MM.1S (cell line): ENCODE results near the gene SUV39H2.

Experiments used
- CTCF ChIP-seq: fragments of 300-600 bp; sonication (generic); IDR thresholded peaks from 2 replicates; pipeline ENCODE4 v1.5.1; 2016; ENCODE audit warnings: antibody characterized with exemption, low read length, mixed read lengths
- EZH2 ChIP-seq: fragments of 300-600 bp; sonication (generic); optimal IDR thresholded peaks from 2 replicates; pipeline ENCODE3; 2017; ENCODE audit warnings: low read depth, mild to moderate bottlenecking, antibody characterized with exemption, low read length, mixed read lengths
- EZH2phosphoT487 ChIP-seq: fragments of 300-600 bp; sonication (generic); IDR thresholded peaks from 2 replicates; pipeline ENCODE4 v1.6.1; 2018; ENCODE audit warnings: antibody characterized with exemption, low read length

DNA sequence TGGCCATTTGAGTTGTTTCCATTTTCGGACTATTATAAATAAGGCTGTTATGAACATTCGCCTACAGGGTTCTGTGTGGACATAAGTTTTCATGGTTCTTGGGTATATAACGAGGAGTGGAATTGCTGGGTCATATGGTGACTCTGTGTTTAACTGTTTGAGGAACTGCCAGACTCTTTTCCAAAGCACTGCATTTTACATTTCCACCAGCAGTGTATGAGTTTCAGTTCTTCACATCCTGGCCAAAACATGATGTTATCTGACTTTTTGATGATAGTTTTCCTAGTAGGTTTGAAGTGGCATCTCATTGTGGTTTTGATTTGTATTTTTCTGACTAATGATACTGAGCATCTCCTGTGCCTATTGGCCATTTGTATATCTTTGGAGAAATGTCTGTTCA, 5.4 kb downstream of the SUV39H2 start:
- TF ChIP-seq CTCF (no peak), EZH2 (no peak), EZH2phosphoT487 (no peak)
